Uterus (tissue), 2 donors: ENCODE results near the gene CCL1.

Experiments used
- POLR2A ChIP-seq, 2 donors: fragments of 450-650 bp; IDR thresholded peaks; one replicate each; pipeline ENCODE4 v1.6.1; 2016; ENCODE audit warnings: antibody characterized with exemption in 2 of 2, mild to moderate bottlenecking in 1 of 2, moderate library complexity in 1 of 2
- TF ChIP-seq, protein P1 (sequence below), 4 experiments: fragments of 200-600 bp in 2 of 4; fragments of 450-650 bp in 2 of 4; sonication (generic) in 2 of 4; IDR thresholded peaks; one replicate each; pipeline ENCODE4 v1.5.1; 2016 to 2019; ENCODE audit warnings: antibody characterized with exemption in 4 of 4, mild to moderate bottlenecking in 2 of 4, moderate library complexity in 1 of 4

DNA sequence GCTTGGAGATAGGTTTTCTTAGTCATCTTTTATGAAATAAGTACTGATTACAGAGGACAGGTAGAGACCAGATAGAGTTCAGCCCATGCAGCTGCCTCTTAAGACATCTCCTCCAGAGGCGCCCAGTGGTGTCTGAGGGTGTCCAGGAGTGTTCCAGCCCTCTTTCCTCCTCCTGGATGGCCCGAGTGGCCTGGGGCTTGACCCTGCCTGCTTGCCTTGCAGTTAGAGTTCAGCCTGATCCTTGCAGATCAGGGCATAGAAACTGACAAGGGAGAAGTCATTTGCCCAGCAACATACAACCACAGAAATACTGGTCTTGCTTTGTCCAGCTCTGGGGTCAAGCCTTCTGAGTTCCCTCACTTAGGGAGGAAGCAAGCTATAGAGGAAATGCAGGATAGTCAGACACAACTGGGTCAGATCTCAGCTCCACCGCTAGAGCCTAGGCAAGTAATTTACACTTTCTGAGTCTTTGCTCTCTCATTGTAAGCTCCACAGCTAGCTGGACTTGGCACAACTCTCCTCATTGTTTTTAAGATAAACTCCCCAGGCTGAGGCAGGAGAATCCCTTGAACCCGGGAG lies 3.6 kb upstream of the CCL1 start:
- TF ChIP-seq, protein P1, sequence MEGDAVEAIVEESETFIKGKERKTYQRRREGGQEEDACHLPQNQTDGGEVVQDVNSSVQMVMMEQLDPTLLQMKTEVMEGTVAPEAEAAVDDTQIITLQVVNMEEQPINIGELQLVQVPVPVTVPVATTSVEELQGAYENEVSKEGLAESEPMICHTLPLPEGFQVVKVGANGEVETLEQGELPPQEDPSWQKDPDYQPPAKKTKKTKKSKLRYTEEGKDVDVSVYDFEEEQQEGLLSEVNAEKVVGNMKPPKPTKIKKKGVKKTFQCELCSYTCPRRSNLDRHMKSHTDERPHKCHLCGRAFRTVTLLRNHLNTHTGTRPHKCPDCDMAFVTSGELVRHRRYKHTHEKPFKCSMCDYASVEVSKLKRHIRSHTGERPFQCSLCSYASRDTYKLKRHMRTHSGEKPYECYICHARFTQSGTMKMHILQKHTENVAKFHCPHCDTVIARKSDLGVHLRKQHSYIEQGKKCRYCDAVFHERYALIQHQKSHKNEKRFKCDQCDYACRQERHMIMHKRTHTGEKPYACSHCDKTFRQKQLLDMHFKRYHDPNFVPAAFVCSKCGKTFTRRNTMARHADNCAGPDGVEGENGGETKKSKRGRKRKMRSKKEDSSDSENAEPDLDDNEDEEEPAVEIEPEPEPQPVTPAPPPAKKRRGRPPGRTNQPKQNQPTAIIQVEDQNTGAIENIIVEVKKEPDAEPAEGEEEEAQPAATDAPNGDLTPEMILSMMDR (IDR thresholded peaks at IDR 0.05) = no peak
- TF ChIP-seq POLR2A (IDR thresholded peaks at IDR 0.05) = no peak
